ENCODE measurements around the gene GAPVD1.

DNA sequence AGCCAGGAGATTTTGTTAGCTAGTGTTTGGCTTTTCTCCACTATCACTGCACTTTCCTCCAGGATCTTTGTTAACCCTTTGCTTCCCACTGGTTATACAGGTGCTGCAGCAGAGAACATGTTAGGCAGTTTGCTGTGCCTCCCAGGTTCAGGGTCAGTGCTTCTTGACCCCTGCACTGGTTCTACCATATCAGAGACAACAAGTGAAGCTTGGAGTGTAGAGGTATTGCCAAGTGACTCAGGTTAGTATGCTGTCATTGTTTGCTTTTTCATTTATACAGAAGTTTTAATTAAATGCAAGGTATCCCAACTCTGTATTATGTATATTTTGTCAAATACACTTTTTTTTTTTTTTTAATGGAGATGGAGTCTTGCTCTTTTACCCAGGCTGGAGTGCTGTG lies 68.4 kb downstream of the GAPVD1 start:
- TF ChIP-seq, protein P1, sequence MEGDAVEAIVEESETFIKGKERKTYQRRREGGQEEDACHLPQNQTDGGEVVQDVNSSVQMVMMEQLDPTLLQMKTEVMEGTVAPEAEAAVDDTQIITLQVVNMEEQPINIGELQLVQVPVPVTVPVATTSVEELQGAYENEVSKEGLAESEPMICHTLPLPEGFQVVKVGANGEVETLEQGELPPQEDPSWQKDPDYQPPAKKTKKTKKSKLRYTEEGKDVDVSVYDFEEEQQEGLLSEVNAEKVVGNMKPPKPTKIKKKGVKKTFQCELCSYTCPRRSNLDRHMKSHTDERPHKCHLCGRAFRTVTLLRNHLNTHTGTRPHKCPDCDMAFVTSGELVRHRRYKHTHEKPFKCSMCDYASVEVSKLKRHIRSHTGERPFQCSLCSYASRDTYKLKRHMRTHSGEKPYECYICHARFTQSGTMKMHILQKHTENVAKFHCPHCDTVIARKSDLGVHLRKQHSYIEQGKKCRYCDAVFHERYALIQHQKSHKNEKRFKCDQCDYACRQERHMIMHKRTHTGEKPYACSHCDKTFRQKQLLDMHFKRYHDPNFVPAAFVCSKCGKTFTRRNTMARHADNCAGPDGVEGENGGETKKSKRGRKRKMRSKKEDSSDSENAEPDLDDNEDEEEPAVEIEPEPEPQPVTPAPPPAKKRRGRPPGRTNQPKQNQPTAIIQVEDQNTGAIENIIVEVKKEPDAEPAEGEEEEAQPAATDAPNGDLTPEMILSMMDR (IDR thresholded peaks at IDR 0.05), result no peak
- TF ChIP-seq POLR2AphosphoS5 (IDR thresholded peaks at IDR 0.05), result no peak
- no peak for TF ChIP-seq POLR2A (IDR thresholded peaks at IDR 0.05)

Measured in breast epithelium (tissue), 3 donors.